DMS79 (cell line): ENCODE results near the gene TIMM29.

Experiments
- DNase-seq: peaks from one replicate; lab custom pipeline; 2025; lab: John Stamatoyannopoulos, UW

Gene TIMM29

DNA sequence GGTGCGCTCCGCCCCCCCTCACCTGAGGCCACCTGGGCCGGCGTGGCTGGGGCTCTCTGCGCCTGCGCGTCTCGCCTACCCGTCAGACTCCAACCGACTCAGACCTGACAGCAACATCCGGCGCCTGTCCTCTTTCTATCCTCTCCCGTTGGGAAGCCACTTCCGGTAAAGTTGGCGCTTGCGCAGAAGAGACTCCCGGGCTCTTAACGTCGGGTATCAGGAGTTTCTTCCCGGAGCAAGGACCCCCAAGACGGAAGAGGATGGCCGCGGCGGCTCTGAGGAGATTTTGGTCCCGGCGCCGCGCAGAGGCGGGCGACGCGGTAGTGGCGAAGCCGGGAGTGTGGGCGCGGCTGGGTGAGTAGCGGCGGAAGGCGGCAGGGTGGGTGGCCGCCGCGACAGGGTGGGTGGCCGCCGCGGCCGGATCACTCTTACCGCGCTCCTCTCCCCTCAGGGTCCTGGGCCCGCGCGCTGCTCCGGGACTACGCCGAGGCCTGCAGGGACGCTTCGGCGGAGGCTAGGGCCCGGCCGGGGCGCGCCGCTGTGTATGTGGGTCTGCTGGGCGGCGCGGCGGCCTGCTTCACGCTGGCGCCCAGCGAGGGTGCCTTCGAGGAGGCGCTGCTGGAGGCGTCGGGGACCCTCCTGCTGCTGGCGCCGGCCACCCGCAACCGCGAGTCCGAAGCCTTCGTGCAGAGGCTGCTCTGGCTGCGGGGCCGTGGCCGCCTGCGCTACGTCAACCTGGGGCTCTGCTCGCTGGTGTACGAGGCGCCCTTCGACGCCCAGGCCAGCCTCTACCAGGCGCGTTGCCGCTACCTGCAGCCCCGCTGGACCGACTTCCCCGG is at the start of gene TIMM29, which contains the start of gene YIPF2:
Gene TIMM29 (plus strand): TSS at position 249 of the 839 bp plus-strand sequence. CDS start 12 bp downstream, at position 261.
Gene YIPF2 (minus strand): TSS at position 77 of the 839 bp plus-strand sequence. CDS start 229 bp downstream, outside the sequence.
- peak; percentile 99 for DNase-seq

GRCh38 chr19:10881403-10882107 is 47.1 kb upstream of the TIMM29 start:
- no peak for DNase-seq

- no peak for DNase-seq
Observed at GRCh38 chr19:10882108-10882457, 46.5 kb upstream of the TIMM29 start.

DNA sequence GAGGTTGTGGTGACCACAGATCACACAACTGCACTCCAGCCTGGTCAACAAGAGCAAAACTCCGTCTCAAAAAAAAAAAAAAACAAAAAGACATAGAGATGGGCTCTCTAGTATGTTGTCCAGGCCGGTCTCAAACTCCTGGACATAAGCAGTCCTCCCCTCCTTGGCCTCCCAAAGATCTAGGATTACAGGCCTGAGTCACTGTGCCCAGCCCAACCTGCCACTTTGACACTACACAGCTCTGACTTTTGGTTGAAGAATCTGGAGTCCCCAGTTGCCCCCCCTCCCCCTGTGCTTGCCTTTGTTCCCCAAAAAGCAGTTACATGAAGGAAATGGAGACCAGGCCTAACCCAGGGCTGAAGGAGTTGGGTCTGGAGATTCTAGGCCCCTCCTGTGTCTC is 44.3 kb upstream of the TIMM29 start:
- DNase-seq, result no peak

DNA sequence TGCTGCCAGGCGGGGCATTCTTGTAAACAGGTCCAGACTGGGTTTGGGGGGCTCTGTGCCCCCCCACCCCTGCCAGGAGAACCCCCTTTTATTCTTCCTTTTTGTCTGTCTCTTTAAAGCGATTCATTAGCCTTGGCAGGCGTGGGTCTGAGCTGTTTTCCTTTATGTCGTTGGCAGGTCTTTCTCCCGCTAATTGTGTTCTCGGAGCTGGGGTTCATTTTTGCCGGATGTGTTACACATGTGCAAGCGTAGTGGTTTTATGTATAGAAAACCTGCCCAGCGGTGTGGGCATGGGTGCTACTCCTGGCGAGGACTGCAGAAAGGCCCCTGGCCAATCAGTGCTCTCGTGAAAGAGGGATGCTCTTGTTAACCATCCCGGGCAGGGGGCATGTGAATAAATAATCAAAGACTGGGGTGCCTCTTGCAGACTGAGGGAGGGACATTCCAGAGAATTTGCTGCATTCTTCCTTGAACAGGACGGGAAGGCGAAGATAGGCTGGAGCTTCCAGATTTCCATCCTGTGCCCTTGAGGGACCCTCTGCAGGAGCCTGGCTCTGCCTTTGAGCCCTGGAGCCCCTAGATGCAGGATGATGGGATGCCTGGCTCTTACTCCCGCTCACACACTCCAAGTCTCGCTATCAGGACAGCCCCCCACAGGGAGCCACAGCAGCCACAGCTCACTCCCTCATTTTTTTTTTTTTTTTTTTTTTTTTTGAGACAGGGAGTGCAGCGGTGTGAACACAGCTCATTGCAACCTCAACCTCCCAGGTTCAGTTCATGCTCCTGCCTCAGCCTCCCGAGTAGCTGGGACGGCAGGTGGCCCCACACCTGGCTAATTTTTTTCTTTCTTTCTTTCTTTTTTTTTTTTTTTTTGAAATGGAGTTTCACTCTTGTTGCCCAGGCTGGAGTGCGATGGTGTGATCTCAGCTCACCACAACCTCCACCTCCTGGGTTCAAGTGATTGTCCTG is 43.1 kb upstream of the TIMM29 start:
- no peak for DNase-seq

GRCh38 chr19:10887616-10888367 is 40.8 kb upstream of the TIMM29 start:
- DNase-seq, result no peak

GRCh38 chr19:10888421-10888866 is 40.2 kb upstream of the TIMM29 start:
- no peak for DNase-seq

- DNase-seq, result no peak
Observed at GRCh38 chr19:10889880-10890279, 38.7 kb upstream of the TIMM29 start.

GRCh38 chr19:10891405-10892086 is 37.1 kb upstream of the TIMM29 start:
- no peak for DNase-seq

DNA sequence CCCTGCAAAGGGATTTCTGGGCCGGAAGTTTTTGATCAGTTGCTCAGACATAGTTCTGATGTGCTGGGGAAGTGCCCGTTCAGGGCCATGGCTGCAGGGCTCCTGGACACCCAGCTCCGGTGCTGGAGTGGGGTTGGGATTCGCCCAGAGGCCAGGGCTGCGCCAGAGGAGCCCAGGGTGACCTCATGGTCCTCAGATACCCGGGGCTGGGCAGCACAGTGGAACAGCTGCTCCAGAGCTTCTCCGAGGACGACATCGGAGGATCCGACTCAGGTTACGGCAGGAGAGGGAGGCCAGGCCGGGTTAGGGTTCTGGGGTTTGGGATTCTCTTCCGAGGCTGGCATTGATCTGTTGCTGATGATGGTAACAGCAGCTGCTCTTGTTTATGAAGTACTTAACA is 36.4 kb upstream of the TIMM29 start:
- DNase-seq, result no peak

GRCh38 chr19:10894911-10895213 is 33.7 kb upstream of the TIMM29 start:
- no peak for DNase-seq

GRCh38 chr19:10895363-10895762 is 33.2 kb upstream of the TIMM29 start:
- no peak for DNase-seq

DNA sequence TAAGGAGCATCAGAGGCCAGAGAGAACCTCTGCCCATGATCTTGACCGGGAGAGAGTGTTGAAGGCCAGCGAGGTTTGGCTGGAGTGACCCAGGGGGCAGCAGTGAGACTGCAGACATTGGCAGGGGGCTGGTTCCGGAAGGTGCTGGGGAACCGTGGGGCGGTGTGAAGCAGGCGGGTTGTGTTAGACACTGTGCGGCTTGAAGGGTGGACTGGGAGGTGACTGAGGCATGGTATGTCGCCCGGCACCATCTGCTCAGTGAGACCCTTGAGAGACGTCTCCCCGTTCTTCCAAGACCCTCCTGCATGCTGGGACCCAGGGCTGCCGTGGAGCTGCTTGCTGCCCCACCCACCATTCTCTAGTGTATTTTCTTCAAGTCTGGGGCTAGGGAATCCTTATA is 32.7 kb upstream of the TIMM29 start:
- DNase-seq, result no peak

- DNase-seq, result no peak
Observed at GRCh38 chr19:10896851-10897526, 31.6 kb upstream of the TIMM29 start.

GRCh38 chr19:10898633-10899032 is 30.0 kb upstream of the TIMM29 start:
- peak; percentile 59 for DNase-seq

DNA sequence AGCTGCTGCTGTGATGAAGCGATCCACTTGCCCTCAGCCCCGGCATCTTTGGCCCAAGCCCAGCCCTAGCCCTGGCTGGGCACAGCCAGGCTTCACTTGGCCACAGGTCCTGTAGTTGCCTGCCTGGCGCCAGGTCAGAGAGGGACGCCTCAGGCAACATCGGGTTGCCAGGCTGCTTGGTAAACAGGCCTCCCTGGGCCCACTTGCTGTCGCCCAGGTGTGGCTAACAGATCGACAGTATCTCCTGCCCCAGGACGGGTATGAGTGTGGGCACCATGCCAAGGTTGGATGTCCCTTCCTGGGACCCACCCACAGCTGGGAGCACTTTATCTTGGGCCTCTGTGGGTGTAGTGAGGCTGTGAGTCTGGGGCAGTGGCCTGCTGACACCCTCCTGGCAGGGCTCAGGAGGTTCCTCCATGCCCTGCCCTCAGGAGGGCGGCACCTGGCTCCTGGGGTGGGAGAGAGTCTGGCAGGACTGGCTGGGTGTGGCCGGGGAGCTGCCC is 29.4 kb upstream of the TIMM29 start:
- peak; percentile 68 for DNase-seq

DNA sequence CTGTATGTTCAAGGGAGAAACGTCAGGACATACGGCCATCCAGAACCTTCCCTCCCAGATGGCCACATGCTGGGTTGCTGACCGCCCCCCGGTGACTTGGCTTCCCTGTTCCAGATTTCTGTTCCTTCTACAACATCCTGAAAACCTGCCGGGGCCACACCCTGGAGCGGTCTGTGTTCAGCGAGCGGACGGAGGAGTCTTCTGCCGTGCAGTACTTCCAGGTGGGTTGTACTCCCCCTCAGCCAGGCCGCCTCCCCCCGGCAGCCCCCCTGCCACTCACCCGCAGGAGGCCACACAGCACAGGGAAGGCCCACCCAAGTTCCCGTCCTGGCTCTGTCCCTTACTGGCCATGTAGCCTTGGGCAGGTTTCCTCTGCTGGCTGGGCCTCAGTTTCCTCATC is 20.7 kb upstream of the TIMM29 start:
- no peak for DNase-seq

- DNase-seq, result no peak
Observed at GRCh38 chr19:10908380-10908960, 20.1 kb upstream of the TIMM29 start.

DNA sequence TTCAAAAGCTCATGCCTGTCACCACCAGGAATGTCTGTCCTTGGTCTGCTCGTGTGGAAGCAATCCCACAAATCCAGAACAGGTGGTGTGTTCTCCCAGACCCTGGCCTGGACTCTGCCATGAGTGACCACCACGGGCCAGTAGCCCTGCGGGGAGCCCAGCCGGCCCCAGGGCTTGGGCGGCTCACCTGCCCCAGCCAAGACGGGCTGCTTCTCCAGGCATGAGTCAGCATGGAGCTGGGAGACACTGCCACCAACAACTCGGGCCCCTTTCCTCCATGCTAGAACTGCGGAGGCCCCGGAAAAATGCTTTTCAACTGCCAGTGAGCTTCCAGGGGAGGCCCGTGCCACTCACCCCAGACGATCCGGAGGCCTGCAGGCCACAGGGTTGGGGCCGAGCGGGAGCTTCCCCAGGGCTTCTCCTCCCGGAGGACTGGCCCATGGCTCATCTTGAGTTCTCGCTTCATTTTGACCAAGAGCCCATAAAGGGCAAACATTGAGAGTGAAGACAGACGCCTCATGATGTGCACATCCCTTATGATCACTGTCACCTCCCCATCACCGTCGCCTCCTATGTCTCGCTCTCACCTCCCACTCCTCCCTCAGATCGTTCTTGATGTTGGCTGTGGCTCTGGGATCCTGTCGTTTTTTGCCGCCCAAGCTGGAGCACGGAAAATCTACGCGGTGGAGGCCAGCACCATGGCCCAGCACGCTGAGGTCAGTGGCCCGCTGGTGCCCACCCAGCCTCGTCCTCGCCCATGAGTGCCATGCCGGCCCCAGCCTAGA is 16.8 kb upstream of the TIMM29 start:
- no peak for DNase-seq
